Measurements from ENCODE around the gene METTL6.
"Not testable (repeated sequence)": the region's sequence is repeated elsewhere in the genome, so short reads cannot be mapped to it uniquely, and the experiment has no call there.

The METTL6 gene

DNA sequence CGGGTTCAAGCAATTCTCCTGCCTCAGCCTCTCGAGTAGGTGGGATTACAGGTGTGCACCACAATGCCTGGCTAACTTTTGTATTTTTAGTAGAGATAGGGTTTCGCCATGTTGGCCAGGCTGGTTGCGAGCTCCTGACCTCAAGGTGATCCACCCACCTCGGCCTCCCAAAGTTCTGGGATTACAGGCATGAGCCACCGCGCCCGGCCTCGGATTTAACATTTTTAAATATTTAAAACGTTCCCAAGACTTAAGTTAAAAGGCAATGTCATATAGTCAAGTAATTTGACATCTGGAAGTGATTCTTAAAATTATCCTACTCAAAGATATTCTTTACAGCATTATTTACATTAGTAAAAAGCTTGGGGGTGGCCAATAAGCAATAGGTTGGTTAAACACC lies 29.6 kb upstream of the METTL6 start:
- H3K4me1 ChIP-seq (ENCODE audit: control insufficient read depth, insufficient read depth, low read length); H3K27me3 ChIP-seq (ENCODE audit: control insufficient read depth, insufficient read depth, low read length); H3K4me3 ChIP-seq (ENCODE audit: low read length); H3K9ac ChIP-seq (ENCODE audit: low read length); H3K36me3 ChIP-seq (ENCODE audit: control insufficient read depth, insufficient read depth, low read length); H3K9me3 ChIP-seq (ENCODE audit: control insufficient read depth, low read length): not testable (repeated sequence)

DNA sequence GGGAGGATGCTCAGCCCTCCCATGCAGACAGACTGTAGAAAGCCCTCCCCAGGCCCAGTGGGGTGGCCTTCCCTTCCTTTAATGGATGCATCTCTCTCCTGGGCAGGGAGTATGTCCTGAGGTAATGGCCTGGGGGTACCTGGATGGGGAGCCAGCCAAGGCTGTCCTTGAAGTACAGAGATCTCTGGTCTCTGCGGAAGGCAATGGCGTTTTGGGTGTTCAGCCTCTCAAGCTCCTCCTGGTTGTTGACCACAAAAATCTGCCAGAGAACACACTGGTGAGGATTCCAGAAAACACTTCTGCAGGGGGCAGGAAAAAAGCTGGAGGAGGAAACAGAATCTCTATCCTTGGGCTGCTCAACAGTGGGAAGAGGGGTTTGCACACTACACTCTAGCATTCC lies 29.0 kb upstream of the METTL6 start:
- H3K9me3 ChIP-seq (ENCODE audit: control insufficient read depth, low read length): no peaks in the 10 kb centered on the region
- no peak overlapping the region for H3K9ac ChIP-seq (ENCODE audit: low read length)
- no peaks in the 10 kb centered on the region for H3K4me1 ChIP-seq (ENCODE audit: control insufficient read depth, insufficient read depth, low read length)
- H3K27me3 ChIP-seq (ENCODE audit: control insufficient read depth, insufficient read depth, low read length): no peaks in the 10 kb centered on the region
- no peaks in the 10 kb centered on the region for H3K36me3 ChIP-seq (ENCODE audit: control insufficient read depth, insufficient read depth, low read length)
- no peak overlapping the region for H3K4me3 ChIP-seq (ENCODE audit: low read length)

DNA sequence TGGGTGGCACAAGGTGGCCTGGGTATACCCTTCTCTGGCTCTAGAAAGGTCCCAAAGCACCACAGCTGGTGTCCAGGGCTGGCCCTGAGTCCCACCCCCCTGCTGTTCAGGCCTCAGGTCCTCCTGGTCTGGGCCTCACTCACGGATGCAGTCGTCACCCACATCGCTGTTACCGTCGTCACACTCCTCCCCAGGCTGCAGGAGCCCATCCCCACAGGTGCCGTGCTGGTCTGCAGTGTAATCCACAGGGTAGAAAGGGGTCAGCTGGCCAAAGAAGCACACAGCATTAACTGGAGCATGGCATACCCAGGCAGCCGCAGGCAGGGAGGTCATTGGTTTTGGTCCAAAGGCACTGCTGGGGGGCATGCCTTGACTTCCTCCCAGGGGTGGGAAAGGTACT lies 28.4 kb upstream of the METTL6 start:
- Histone ChIP-seq H3K4me3 (ENCODE audit: low read length) (no peak overlapping the region), H3K36me3 (ENCODE audit: control insufficient read depth, insufficient read depth, low read length) (no peaks in the 10 kb centered on the region), H3K27me3 (ENCODE audit: control insufficient read depth, insufficient read depth, low read length) (no peaks in the 10 kb centered on the region), H3K9ac (ENCODE audit: low read length) (no peak overlapping the region), H3K4me1 (ENCODE audit: control insufficient read depth, insufficient read depth, low read length) (no peaks in the 10 kb centered on the region), H3K9me3 (ENCODE audit: control insufficient read depth, low read length) (no peaks in the 10 kb centered on the region)

DNA sequence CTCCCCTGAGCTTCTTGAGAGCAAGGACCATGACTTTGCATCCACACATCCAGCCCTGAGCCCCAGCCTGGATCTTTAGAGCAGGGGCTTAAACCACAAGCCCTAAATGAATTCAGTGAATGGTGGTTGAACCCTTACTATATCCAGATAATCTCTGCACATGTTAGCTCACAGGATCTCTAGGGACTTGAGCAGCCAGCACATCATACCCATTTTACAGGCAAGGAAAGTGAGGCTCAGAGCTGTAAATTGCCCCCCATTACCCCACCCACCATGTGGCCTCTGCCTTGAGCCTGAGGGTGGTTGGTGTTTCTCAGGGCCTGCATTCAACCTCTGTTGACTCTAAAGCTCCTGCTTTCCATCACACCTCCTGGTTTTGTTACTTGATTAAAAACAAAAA lies 27.6 kb upstream of the METTL6 start:
- Histone ChIP-seq H3K9ac (ENCODE audit: low read length) (no peak overlapping the region), H3K27me3 (ENCODE audit: control insufficient read depth, insufficient read depth, low read length) (no peaks in the 10 kb centered on the region), H3K36me3 (ENCODE audit: control insufficient read depth, insufficient read depth, low read length) (no peaks in the 10 kb centered on the region)

DNA sequence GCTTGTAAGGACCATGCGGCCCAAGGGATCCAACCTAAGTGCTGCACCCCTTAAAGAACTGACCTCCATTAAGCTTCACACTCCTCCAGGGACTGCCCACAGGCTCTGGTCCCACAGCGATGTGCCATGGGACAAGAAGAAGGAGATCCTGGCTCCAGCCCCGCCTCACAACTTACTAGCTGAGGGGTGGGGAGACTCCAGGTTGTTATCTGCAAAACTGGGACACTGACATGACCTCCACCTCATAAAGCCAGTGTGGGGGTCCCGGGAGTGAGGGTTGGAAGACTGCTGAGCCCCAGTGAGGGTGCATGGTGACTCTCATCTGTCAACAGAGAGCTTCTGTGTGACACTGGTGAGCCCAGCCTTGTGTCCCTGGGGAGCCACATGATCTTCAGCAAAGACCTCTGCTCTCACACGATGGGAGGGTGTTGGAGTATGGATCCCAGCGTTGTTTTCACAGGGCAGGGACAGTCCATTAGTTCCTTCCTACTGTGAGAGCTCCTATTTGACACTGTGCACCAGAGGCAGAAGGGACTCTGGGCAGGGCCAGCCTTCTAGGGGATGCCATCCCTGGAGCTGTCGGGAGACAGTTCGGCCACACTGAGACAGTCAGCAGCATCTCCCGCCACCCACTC lies 26.8 kb upstream of the METTL6 start:
- Histone ChIP-seq H3K36me3 (ENCODE audit: control insufficient read depth, insufficient read depth, low read length) (no peaks in the 10 kb centered on the region), H3K9me3 (ENCODE audit: control insufficient read depth, low read length) (no peaks in the 10 kb centered on the region), H3K4me1 (ENCODE audit: control insufficient read depth, insufficient read depth, low read length) (no peaks in the 10 kb centered on the region), H3K9ac (ENCODE audit: low read length) (no peak overlapping the region), H3K4me3 (ENCODE audit: low read length) (no peak overlapping the region), H3K27me3 (ENCODE audit: control insufficient read depth, insufficient read depth, low read length) (no peaks in the 10 kb centered on the region)

More for the DNA sequence above, 27.6 kb upstream of the METTL6 start:
- Histone ChIP-seq H3K4me1 (ENCODE audit: control insufficient read depth, insufficient read depth, low read length) (no peaks in the 10 kb centered on the region), H3K4me3 (ENCODE audit: low read length) (no peak overlapping the region), H3K9me3 (ENCODE audit: control insufficient read depth, low read length) (no peaks in the 10 kb centered on the region)

DNA sequence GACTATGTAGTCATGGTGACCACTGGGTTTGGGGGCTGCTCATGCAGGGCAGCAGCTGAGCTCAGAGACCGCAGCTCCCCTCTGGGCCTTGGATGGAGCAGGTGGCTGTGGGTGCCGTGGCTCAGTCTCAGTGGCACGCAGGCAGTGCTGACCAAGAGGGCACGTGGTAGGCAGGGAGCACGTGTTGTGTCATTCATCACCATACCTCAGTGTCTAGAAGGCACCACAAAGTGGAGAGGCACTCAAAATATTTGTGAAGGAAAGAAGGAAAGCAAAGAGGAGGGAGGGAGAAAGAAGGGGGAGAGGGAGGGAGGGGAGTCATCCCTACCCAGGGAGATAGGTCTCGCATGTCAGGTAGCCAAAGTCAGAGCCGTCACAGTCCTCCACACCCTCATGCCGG lies 26.2 kb upstream of the METTL6 start:
- Histone ChIP-seq H3K4me1 (ENCODE audit: control insufficient read depth, insufficient read depth, low read length) (no peaks in the 10 kb centered on the region), H3K36me3 (ENCODE audit: control insufficient read depth, insufficient read depth, low read length) (no peaks in the 10 kb centered on the region), H3K9me3 (ENCODE audit: control insufficient read depth, low read length) (no peaks in the 10 kb centered on the region), H3K4me3 (ENCODE audit: low read length) (no peak overlapping the region), H3K9ac (ENCODE audit: low read length) (no peak overlapping the region), H3K27me3 (ENCODE audit: control insufficient read depth, insufficient read depth, low read length) (no peaks in the 10 kb centered on the region)

DNA sequence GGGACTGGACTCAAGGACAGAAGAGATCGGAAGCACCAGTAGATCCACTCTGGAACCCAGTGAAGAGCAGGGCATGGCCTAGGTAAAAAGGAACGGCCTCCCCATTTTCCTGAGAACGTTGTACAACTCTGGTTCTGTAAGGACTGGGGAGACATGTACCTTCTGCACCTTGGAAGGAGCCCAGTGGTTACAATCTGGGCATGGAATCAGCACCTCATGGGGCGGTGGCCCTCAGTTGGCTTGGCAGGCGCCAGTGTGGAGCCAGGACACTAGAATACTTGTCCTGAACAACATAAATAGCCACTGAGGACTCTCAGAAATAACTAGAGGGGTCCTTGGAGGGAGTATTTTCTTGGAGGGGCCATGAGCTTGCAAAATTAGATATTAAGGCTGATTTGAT lies 25.6 kb upstream of the METTL6 start:
- no peaks in the 10 kb centered on the region for H3K9me3 ChIP-seq (ENCODE audit: control insufficient read depth, low read length)
- no peak overlapping the region for H3K4me3 ChIP-seq (ENCODE audit: low read length)
- H3K9ac ChIP-seq (ENCODE audit: low read length): no peak overlapping the region
- no peaks in the 10 kb centered on the region for H3K27me3 ChIP-seq (ENCODE audit: control insufficient read depth, insufficient read depth, low read length)
- no peaks in the 10 kb centered on the region for H3K4me1 ChIP-seq (ENCODE audit: control insufficient read depth, insufficient read depth, low read length)
- H3K36me3 ChIP-seq (ENCODE audit: control insufficient read depth, insufficient read depth, low read length): no peaks in the 10 kb centered on the region

DNA sequence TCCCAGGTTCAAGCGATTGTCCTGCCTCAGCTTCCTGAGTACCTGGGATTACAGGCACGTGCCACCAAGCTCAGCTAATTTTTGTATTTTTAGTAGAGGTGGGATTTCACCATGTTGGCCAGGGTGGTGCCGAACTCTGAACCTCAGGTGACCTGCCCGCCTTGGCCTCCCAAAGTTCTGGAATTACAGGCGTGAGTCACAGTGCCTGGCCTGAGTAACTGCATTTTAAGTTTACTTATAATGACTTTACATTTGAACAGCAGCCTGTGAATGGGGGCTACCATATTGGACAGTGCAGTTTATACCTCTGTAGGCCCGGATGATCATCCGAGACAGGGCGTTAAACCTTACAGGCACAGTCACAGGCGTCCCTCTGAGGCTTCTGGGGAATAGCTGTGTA lies 24.8 kb upstream of the METTL6 start:
- H3K4me1 ChIP-seq (ENCODE audit: control insufficient read depth, insufficient read depth, low read length): no peaks in the 10 kb centered on the region
- no peak overlapping the region for H3K4me3 ChIP-seq (ENCODE audit: low read length)
- H3K9ac ChIP-seq (ENCODE audit: low read length): no peak overlapping the region
- no peaks in the 10 kb centered on the region for H3K27me3 ChIP-seq (ENCODE audit: control insufficient read depth, insufficient read depth, low read length)
- no peaks in the 10 kb centered on the region for H3K36me3 ChIP-seq (ENCODE audit: control insufficient read depth, insufficient read depth, low read length)
- H3K9me3 ChIP-seq (ENCODE audit: control insufficient read depth, low read length): no peaks in the 10 kb centered on the region

DNA sequence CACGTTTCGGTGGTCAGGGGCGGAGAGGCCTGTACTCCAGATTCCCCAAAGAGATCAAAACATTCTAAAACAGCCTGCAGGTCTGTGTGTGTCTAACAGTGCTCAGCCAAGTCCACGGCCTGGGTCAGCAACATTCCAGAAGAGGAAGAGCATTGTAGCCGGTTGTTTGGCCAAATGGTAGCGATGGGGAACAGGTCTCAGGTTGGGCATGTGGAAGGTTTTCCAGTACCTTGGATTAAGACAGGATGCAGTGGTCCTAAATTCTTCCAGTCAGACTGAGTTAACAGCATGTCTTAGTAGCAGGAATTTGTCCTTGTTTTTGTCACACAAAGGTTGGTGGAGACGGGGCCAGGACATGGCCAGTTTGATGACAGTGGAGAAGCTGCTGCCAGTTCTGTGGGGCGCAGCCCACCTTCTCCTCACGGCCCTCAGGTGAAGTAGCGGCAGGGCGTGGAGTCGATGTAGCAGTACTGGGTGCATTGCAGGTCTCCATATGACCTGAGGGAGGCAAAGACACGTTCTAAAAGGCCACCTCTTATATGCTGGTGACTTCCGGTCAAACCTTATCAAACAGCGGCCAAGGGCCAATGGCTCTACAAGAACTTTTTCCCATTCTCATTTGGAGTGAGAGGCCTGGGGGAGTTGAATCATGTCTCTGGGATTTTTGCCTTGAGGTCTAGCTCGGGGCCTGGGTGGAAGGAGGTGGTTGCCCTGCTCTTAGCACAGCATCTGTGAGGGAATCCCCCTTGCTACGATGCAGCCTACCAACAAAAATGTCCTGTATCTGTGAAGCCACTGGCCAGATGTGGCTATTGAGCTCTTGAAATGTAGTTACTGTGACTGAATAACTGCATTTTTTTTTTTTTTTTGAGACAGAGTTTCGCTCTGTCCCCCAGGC lies 24.1 kb upstream of the METTL6 start:
- Histone ChIP-seq H3K36me3 (ENCODE audit: control insufficient read depth, insufficient read depth, low read length) (no peaks in the 10 kb centered on the region), H3K4me3 (ENCODE audit: low read length) (no peak overlapping the region), H3K9me3 (ENCODE audit: control insufficient read depth, low read length) (no peaks in the 10 kb centered on the region), H3K9ac (ENCODE audit: low read length) (no peak overlapping the region), H3K27me3 (ENCODE audit: control insufficient read depth, insufficient read depth, low read length) (no peaks in the 10 kb centered on the region), H3K4me1 (ENCODE audit: control insufficient read depth, insufficient read depth, low read length) (no peaks in the 10 kb centered on the region)

DNA sequence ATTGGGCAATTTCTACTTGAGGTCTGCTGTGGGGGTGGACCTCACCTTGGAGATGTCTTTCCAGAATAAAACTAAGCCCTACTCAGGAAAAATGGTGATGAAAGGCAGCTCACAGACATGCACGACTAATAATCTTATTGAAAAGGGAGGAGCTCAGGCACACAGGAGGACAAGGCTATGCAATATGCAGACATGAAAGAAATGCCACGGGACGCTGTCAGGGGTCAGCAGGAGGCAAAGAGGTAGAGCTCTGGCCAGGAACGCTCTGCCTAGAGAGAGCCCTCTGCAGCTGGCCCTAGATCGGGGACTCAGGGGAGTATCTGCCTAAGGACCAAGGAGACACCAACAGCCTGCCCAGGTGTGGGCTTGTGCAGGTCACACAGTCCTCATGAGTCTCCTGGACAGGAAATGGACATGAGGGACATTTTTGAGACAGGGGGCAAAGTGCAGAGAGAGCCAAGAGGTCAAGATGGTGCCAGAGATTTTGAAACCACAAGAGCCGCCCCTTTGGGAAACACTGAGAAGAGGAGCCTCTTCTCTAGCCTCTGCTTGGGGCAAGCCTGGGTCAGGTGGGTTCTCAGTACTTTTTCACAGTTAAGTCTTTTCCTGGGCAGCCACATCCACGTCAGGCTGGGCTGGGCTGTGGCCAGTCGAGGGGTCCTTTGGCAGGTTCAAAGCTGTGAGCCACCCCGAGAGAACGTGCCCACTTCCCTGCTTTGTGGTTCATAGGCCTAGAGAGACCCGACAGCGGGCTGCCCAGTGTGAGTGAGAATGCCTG lies 23.3 kb upstream of the METTL6 start:
- no peak overlapping the region for H3K4me3 ChIP-seq (ENCODE audit: low read length)
- no peaks in the 10 kb centered on the region for H3K4me1 ChIP-seq (ENCODE audit: control insufficient read depth, insufficient read depth, low read length)
- no peaks in the 10 kb centered on the region for H3K9me3 ChIP-seq (ENCODE audit: control insufficient read depth, low read length)
- no peak overlapping the region for H3K9ac ChIP-seq (ENCODE audit: low read length)
- no peaks in the 10 kb centered on the region for H3K36me3 ChIP-seq (ENCODE audit: control insufficient read depth, insufficient read depth, low read length)
- H3K27me3 ChIP-seq (ENCODE audit: control insufficient read depth, insufficient read depth, low read length): no peaks in the 10 kb centered on the region

DNA sequence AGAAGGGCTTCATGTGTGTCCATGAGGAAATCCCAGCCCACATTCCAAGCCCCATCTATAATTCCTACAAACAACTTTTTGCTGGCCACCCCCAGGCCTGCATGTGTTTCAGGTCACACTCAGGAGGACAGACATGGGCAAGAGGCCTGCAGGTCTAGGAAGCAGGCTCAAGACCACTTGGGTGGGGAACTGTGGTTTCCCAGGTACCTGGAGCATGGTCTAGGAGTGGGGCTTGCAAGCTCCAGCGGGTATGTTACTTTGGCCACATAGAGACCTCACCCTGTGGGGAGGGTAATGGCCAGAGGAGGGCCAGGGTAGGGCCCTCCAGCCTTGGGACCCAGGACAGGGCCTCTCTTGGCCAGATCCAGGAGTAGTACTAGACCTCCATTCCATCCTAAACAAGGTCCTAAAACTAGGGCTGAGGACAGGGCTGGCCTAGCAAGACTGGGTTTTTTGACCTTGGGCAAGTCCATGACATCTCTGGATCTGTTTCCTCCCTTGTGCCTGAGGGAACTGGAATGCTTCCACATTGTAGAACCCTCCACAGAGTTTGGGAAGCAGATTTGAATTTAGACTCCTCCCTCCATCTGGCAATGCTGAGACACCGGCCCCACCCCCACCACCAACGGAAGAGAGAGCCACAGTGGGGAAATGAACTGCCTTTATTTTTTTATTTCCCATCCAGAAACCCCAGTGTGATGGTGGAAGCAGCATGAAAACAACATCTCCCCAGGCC lies 22.3 kb upstream of the METTL6 start:
- H3K9ac ChIP-seq (ENCODE audit: low read length): no peak overlapping the region
- no peak overlapping the region for H3K4me3 ChIP-seq (ENCODE audit: low read length)
- no peaks in the 10 kb centered on the region for H3K9me3 ChIP-seq (ENCODE audit: control insufficient read depth, low read length)
- H3K27me3 ChIP-seq (ENCODE audit: control insufficient read depth, insufficient read depth, low read length): no peaks in the 10 kb centered on the region
- no peaks in the 10 kb centered on the region for H3K4me1 ChIP-seq (ENCODE audit: control insufficient read depth, insufficient read depth, low read length)
- H3K36me3 ChIP-seq (ENCODE audit: control insufficient read depth, insufficient read depth, low read length): no peaks in the 10 kb centered on the region

All from mucosa of stomach (tissue), 1 donor.